HG03060 (cell line): ENCODE results near the gene VPREB3.

Experiments
- ATAC-seq: cut with Tn5 transposase; IDR thresholded peaks from one replicate; pipeline ENCODE4 v1.9.1; 2021; ENCODE audit warnings: low read depth, moderate number of reproducible peaks; ENCODE audit not compliant: unreplicated experiment

Gene VPREB3

DNA sequence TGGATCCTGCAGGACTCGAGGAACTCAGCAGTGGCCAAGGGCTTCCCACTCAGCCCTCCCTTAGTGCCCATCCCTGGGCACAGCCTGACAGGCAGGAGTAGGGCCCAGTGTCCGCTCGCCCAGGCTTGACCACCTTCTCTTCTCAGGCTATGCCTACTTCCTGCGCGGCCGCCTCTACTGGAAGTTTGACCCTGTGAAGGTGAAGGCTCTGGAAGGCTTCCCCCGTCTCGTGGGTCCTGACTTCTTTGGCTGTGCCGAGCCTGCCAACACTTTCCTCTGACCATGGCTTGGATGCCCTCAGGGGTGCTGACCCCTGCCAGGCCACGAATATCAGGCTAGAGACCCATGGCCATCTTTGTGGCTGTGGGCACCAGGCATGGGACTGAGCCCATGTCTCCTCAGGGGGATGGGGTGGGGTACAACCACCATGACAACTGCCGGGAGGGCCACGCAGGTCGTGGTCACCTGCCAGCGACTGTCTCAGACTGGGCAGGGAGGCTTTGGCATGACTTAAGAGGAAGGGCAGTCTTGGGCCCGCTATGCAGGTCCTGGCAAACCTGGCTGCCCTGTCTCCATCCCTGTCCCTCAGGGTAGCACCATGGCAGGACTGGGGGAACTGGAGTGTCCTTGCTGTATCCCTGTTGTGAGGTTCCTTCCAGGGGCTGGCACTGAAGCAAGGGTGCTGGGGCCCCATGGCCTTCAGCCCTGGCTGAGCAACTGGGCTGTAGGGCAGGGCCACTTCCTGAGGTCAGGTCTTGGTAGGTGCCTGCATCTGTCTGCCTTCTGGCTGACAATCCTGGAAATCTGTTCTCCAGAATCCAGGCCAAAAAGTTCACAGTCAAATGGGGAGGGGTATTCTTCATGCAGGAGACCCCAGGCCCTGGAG, 29.3 kb upstream of the VPREB3 start:
- ATAC-seq, result no peak

DNA sequence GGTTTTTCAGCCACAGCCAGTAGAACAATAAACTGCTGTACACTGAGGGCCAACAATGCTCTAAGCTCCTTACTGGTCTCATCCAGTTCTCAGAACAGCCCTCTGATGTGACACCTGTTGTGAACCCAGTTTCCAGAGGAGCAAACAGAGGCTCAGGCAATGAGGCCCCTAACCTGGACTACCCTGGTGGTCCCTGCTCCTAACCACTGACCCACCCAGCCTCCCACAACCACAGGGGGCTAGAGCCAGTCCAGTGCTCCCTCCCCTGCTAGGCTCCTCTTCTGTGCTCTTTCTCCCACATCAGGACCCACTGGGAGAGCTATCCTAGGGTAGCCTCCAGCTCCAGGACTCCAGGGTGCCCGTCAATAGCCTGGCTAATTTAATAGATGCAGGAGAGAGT, 28.5 kb upstream of the VPREB3 start:
- ATAC-seq, result no peak

DNA sequence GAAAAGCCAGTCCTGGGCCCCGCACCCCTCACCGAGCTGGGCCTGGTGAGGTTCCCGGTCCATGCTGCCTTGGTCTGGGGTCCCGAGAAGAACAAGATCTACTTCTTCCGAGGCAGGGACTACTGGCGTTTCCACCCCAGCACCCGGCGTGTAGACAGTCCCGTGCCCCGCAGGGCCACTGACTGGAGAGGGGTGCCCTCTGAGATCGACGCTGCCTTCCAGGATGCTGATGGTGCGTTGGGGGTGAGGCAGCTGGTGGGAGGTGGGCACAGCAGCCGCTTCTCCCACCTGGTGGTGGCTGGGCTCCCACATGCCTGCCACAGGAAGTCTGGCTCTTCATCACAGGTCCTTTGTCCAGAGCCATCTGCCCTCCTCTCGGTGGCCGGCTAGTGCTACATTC, 28.0 kb upstream of the VPREB3 start:
- no peak for ATAC-seq

DNA sequence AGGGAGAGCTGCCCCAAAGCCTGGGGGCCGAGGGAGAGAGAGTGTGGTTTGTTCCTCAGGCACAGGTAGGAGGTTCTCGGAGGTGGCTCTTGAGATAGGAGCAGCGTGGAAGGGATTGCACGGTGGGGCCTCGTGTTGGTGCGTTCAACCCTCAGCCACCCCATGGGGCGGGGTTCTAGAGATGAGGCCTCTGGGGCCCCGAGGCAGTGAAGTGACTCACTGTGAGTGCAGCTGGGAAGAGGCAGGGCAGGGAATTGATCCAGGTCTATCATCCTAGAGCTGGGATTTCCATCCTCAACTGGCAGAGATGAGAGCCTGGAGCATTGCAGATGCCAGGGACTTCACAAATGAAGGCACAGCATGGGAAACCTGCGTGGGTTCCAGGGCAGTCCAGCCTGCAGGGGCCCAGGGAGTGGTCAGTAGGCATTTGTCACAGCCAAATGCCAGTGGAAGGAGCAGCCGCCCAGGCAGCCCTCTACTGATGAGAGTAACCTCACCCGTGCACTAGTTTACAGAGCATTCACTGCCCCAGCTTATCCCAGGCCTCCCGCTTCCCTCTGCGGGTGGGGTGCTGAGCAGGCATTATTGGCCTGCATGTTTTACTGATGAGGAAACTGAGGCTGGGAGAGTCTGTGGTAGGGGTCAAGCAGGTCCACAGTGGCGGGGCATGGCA, 27.4 kb upstream of the VPREB3 start:
- ATAC-seq, result no peak

GRCh38 chr22:23781065-23781464, 26.8 kb upstream of the VPREB3 start:
- ATAC-seq, result no peak

- ATAC-seq, result no peak
Observed at GRCh38 chr22:23780146-23780748, 26.0 kb upstream of the VPREB3 start.

DNA sequence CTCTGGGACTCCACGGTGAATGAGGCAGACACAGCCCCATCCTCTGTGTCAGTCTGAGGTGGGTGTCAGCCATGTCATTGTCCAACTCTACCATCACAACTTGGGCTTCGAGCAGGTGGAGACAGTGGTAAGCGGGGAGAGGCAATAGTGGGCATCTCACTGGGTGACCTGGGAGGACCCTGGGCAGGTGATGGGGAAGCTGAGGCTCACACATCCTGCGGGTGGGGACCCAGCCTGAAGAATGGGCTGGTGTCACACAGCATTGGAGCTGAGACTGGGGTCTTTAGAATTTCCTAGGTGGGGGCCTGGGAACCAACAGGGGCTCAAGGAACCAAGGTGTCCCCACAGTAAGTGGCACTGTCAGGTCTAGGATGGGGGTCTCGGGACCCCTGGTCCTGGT, 25.5 kb upstream of the VPREB3 start:
- ATAC-seq, result no peak

DNA sequence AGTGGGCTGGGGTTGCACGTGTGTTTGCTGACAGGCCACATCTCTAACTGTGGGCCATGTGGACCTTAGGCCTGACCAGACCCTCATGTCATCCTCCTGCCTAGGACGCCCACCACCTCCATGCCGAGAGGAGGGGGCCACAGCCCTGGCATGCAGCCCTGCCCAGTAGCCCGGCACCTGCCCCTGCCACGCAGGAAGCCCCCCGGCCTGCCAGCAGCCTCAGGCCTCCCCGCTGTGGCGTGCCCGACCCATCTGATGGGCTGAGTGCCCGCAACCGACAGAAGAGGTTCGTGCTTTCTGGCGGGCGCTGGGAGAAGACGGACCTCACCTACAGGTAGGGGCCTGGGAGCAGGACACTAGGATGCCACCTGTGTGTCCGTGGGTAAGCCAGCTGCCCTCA, 24.9 kb upstream of the VPREB3 start:
- ATAC-seq, result no peak

- ATAC-seq, result no peak
Observed at GRCh38 chr22:23778577-23778900, 24.3 kb upstream of the VPREB3 start.

DNA sequence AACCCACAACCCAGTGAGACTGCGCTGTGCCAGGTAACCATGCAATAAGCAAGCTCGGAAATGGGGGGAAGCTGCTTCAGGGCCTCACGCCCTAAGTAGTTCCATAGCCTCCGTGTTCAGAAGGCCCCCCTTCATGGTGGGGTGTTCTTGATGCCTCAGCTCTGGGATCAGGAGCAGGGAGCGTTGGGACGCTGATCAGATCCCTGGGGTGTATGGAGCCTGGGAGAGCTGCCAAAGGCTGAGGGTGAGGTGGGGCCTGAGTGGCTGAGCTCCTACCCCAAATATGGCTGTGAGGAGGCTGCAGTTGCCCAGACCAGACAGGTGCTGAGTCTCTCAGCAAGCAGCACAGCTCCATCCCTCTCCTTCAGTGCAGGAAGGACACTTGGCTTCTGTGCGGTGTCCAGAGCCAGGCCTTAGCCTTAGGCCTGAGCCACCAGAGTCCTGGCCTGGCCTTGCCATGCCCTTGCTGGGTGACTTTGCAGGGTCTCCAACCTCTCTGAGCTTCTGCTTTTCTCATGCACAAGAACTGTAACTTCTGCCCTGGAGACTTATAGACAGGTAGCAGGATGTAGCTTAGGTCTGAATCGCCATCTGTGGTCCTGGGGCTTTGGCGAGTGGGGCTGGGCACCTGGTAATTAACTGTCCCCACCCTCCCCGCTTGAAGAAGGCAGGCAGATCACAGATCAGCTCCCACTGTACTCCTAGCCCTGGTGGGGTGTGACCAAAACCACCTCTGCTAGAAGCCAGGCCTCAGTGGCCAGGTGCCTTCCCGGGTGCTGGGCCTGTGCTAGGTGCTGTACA, 23.8 kb upstream of the VPREB3 start:
- no peak for ATAC-seq

GRCh38 chr22:23775779-23776375, 21.7 kb upstream of the VPREB3 start:
- no peak for ATAC-seq

- no peak for ATAC-seq
Observed at GRCh38 chr22:23774922-23775436, 20.8 kb upstream of the VPREB3 start.

- no peak for ATAC-seq
Observed at GRCh38 chr22:23774114-23774921, 20.1 kb upstream of the VPREB3 start.

DNA sequence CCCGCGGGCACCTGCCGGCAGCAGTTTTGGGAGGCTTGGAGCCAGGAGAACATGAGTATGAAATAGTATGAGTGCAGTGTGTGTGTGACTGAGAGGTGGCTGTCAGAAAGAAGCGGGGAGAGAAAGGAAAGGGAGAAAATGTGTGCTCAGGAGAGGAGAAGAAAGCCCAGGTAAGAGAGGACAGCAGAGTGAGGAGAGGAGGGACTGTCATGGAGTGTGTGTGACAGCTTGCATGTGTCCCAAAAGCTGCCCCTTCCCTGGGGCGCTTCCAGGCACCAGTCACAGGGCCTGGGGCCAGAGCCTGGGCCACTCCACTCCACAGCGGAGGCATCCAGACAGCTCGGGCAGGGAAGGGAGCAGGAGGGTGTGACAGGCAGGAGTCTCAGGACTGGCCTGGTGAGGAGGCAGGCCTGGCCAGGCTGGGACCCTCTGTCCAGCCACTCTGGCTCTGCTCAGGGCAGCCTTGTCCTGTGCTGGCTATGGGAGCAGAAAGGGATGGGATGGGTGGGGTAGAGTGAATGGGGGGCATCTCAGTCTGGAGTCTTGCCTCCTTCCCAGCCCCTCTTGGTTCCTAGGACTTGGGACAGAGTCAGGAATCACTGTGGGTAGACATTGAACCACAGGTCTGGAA, 19.4 kb upstream of the VPREB3 start:
- no peak for ATAC-seq

DNA sequence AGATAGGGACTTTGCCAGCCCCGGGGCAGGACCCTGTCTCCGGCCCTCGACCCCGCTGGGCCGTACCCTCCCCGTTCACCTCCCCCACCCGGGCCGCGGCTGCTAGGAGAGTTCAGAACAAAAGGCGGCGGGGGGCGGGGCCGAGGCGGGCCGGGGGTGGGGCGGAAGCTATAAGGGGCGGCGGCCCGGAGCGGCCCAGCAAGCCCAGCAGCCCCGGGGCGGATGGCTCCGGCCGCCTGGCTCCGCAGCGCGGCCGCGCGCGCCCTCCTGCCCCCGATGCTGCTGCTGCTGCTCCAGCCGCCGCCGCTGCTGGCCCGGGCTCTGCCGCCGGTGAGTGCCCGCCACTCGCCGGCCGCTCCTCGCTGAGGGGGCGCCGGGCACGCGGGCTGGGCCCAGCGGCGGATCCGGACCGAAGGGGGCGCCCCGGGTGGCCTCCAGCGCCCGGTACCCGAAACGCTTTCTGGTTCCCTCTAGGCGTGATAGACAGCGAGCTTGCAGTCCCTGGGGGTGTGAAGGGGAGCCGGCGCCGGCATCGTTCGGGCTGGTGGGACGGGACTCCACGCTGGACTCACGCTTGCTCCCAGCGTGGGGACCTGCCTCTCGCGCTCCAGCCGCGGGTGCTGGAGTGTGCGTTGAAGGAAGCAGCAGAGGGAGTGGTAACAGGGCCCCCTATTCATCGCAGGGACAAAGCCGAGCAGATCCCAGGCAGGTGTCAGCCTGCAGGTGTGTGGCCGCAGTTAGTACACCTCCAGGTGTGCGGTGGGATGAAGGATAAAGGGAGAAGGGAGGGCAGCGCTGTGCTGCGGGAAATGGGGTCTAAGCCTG, 18.6 kb upstream of the VPREB3 start, which contains the start of gene MMP11:
Gene MMP11 (plus strand): TSS at position 201 of the 825 bp plus-strand sequence. CDS start 22 bp downstream, at position 223.
- no peak for ATAC-seq

DNA sequence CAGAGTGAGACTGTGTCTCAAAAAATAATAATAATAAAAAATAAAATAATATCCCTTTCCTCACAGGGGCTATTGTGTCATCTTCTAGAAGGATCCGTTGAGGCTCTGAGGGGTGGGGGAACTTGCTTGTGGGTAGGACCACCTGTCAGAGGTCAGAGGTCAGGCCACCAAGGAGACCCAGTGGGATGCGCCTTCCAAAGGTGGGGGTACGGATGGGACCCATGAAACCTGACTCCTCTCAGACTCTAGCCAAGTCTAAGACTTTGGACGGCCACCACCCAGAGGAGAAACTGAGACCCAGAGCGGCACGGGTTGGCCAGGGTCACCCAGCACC, 18.1 kb upstream of the VPREB3 start:
- no peak for ATAC-seq

GRCh38 chr22:23769321-23769965, 15.2 kb upstream of the VPREB3 start:
- no peak for ATAC-seq
